Posterior cingulate gyrus (tissue), 11 donors: Measurements from ENCODE around the gene SYT6.

Experiments used
- DNase-seq, 10 donors: peaks; one replicate each; pipeline versions ENCODE4 v3.0.0 to v3.0.0-alpha.2; 2020 to 2021; ENCODE audit warnings: mixed read lengths in 3 of 10
- intact Hi-C: fragments of 100-400 bp; cut with DNase I; formaldehyde crosslinking; loops from one replicate; pipeline ENCODE4 v1.15.1; 2023

SYT6 gene

GRCh38 chr1:114153261-114154145, at the start of gene SYT6:
Gene SYT6, minus strand, starts transcription at chr1:114153869. Its CDS starts 97 bp downstream, at chr1:114153772.
- intact Hi-C loops = no loop called here
- peak in 1 of 10 donors; percentile 84 for DNase-seq

- intact Hi-C loops = no loop called here
- DNase-seq = no peak
Observed at GRCh38 chr1:114201486-114201885, 47.8 kb upstream of the SYT6 start.

GRCh38 chr1:114199017-114199594, 45.4 kb upstream of the SYT6 start:
- intact Hi-C loops = no loop called here
- DNase-seq = no peak

GRCh38 chr1:114196992-114197907, 43.6 kb upstream of the SYT6 start:
- no peak for DNase-seq
- intact Hi-C loops = no loop called here

- intact Hi-C loops = no loop called here
- DNase-seq = no peak
Observed at GRCh38 chr1:114195819-114196218, 42.1 kb upstream of the SYT6 start.

GRCh38 chr1:114192328-114192727, 38.7 kb upstream of the SYT6 start:
- DNase-seq = no peak
- intact Hi-C loops = no loop called here

GRCh38 chr1:114189398-114189797, 35.7 kb upstream of the SYT6 start:
- intact Hi-C loops = no loop called here
- no peak for DNase-seq

- intact Hi-C loops = no loop called here
- no peak for DNase-seq
Observed at GRCh38 chr1:114181356-114181755, 27.7 kb upstream of the SYT6 start.

GRCh38 chr1:114180742-114181141, 27.1 kb upstream of the SYT6 start:
- intact Hi-C loops = no loop called here
- DNase-seq = no peak

GRCh38 chr1:114178936-114179335, 25.3 kb upstream of the SYT6 start:
- intact Hi-C loops = no loop called here
- no peak for DNase-seq

GRCh38 chr1:114177282-114177681, 23.6 kb upstream of the SYT6 start:
- no peak for DNase-seq
- intact Hi-C loops = no loop called here

GRCh38 chr1:114176366-114176765, 22.7 kb upstream of the SYT6 start:
- no peak for DNase-seq
- intact Hi-C loops = no loop called here

GRCh38 chr1:114173680-114174079, 20.0 kb upstream of the SYT6 start:
- no peak for DNase-seq
- intact Hi-C loops = no loop called here

- no peak for DNase-seq
- intact Hi-C loops = no loop called here
Observed at GRCh38 chr1:114169509-114169908, 15.8 kb upstream of the SYT6 start.

GRCh38 chr1:114167226-114167625, 13.6 kb upstream of the SYT6 start:
- intact Hi-C loops = no loop called here
- DNase-seq = no peak

GRCh38 chr1:114164840-114165543, 11.3 kb upstream of the SYT6 start:
- no peak for DNase-seq
- intact Hi-C loops = no loop called here

- intact Hi-C loops = no loop called here
- DNase-seq = no peak
Observed at GRCh38 chr1:114159941-114160340, 6.3 kb upstream of the SYT6 start.

GRCh38 chr1:114157275-114157660, 3.6 kb upstream of the SYT6 start:
- intact Hi-C loops = no loop called here

GRCh38 chr1:114156538-114157274, 3.0 kb upstream of the SYT6 start:
- intact Hi-C loops = no loop called here
- no peak for DNase-seq

More at GRCh38 chr1:114157275-114157660, 3.6 kb upstream of the SYT6 start:
- DNase-seq = no peak

- DNase-seq = no peak
- intact Hi-C loops = no loop called here
Observed at GRCh38 chr1:114155706-114156105, 2.0 kb upstream of the SYT6 start.
